SK-N-SH (cell line): ENCODE data around the gene EXOC6. TPM values are rescaled to one million over a fixed set of nuclear protein-coding genes. Genes with fewer than 3 reads are reported as not detected.
"Not testable (repeated sequence)": the region's sequence is repeated elsewhere in the genome, so short reads cannot be mapped to it uniquely, and the experiment has no call there.

Experiments
- CTCF ChIA-PET: fragments of 300-600, 350-600 bp; formaldehyde crosslinking; extraction: SDS; loops from one replicate; lab custom pipeline; 2021; lab: Yijun Ruan, JAX
- POLR2A ChIA-PET: fragments of 350-600 bp; sonication (Branson Sonifier 250); formaldehyde crosslinking; extraction: SDS; loops from one replicate; lab custom pipeline; 2020; ENCODE audit warnings: antibody characterized with exemption, inconsistent platforms; lab: Yijun Ruan, JAX
- DNase-seq: peaks from one replicate; pipeline ENCODE4 v3.0.0; 2012
- H2AFZ ChIP-seq: fragments of 200-600 bp; sonication (generic); 2 replicates; pipeline ENCODE4 v1.8.1; 2016; ENCODE audit warnings: antibody characterized with exemption, mild to moderate bottlenecking, low read depth
- H3F3A ChIP-seq: fragments of 200-600 bp; sonication (generic); replicated peaks from 2 replicates; pipeline ENCODE3; 2016; ENCODE audit warnings: antibody characterized with exemption, mild to moderate bottlenecking; ENCODE audit not compliant: insufficient read depth
- H3K27ac ChIP-seq, 2 experiments: fragments of 200-500 bp in 1 of 2; fragments of 200-600 bp in 1 of 2; sonication (Bioruptor generic) in 1 of 2; sonication (generic), shearing (Covaris generic) in 1 of 2; 2 replicates each; pipeline versions ENCODE4 v1.5.1 to v1.6.1; 2014 to 2016; ENCODE audit warnings: low read depth in 2 of 2, inconsistent platforms in 1 of 2, low read length in 1 of 2, mild to moderate bottlenecking in 1 of 2, mixed read lengths in 1 of 2
- H3K27me3 ChIP-seq: fragments of 200-600 bp; sonication (generic), shearing (Covaris generic); 2 replicates; pipeline ENCODE4 v1.6.1; 2016; ENCODE audit warnings: mixed run types; ENCODE audit not compliant: insufficient read depth
- H3K36me3 ChIP-seq, 2 experiments: fragments of 200-500 bp in 1 of 2; fragments of 200-600 bp in 1 of 2; sonication (Bioruptor generic) in 1 of 2; sonication (generic) in 1 of 2; replicated peaks in 1 of 2; 2 replicates each; pipeline versions ENCODE3 to v1.5.1; 2014 to 2016; ENCODE audit warnings: low read length in 1 of 2, mild to moderate bottlenecking in 1 of 2; ENCODE audit not compliant: insufficient read depth in 2 of 2, control insufficient read depth in 1 of 2
- H3K4me1 ChIP-seq, 2 experiments: fragments of 200-500 bp in 1 of 2; fragments of 200-600 bp in 1 of 2; sonication (Bioruptor generic) in 1 of 2; sonication (generic), shearing (Covaris generic) in 1 of 2; 2 replicates each; pipeline versions ENCODE4 v1.5.1 to v1.6.1; 2014 to 2016; ENCODE audit warnings: low read depth in 1 of 2, low read length in 1 of 2, mixed run types in 1 of 2; ENCODE audit not compliant: insufficient read depth in 2 of 2, control insufficient read depth in 1 of 2
- H3K4me2 ChIP-seq: fragments of 200-600 bp; sonication (generic), shearing (Covaris generic); 2 replicates; pipeline ENCODE4 v1.6.1; 2017; ENCODE audit warnings: mixed run types
- H3K4me3 ChIP-seq, 2 experiments: fragments of 200-500 bp in 1 of 2; fragments of 200-600 bp in 1 of 2; sonication (Bioruptor generic) in 1 of 2; sonication (generic), shearing (Covaris generic) in 1 of 2; 2 replicates each; pipeline versions ENCODE4 v1.5.1 to v1.8.1; 2014 to 2016; ENCODE audit warnings: low read depth in 2 of 2, inconsistent platforms in 1 of 2, low read length in 1 of 2, mild to moderate bottlenecking in 1 of 2, mixed read lengths in 1 of 2, moderate library complexity in 1 of 2
- H3K79me2 ChIP-seq: fragments of 200-600 bp; sonication (generic); 2 replicates; pipeline ENCODE4 v1.8.1; 2017; ENCODE audit warnings: mild to moderate bottlenecking; ENCODE audit not compliant: insufficient read depth
- H3K9ac ChIP-seq: fragments of 200-600 bp; sonication (generic); 2 replicates; pipeline ENCODE4 v1.6.1; 2017; ENCODE audit warnings: mixed run types
- H3K9me2 ChIP-seq: fragments of 200-600 bp; sonication (generic); 2 replicates; pipeline ENCODE4 v1.6.1; 2017; ENCODE audit warnings: mixed run types
- H3K9me3 ChIP-seq: fragments of 200-600 bp; sonication (generic); 2 replicates; pipeline ENCODE4 v1.6.1; 2017; ENCODE audit warnings: mixed run types, mild to moderate bottlenecking, moderate library complexity
- H4K20me1 ChIP-seq: fragments of 200-600 bp; sonication (generic); 2 replicates; pipeline ENCODE4 v1.6.1; 2017; ENCODE audit warnings: mild to moderate bottlenecking, mixed run types; ENCODE audit not compliant: insufficient read depth
- EP300 ChIP-seq, 2 experiments: IDR thresholded peaks; 2 replicates each; pipeline versions ENCODE4 v1.4.0 to v1.6.1; 2012; ENCODE audit warnings: borderline replicate concordance in 1 of 2, low read depth in 1 of 2, low read length in 1 of 2
- FOXJ3 ChIP-seq: sonication (generic); formaldehyde crosslinking; IDR thresholded peaks from 2 replicates; pipeline ENCODE4 v1.5.1; 2020; ENCODE audit warnings: mild to moderate bottlenecking, missing genetic modification reagents
- FOXM1 ChIP-seq: IDR thresholded peaks from 2 replicates; pipeline ENCODE4 v1.4.0; 2012; ENCODE audit warnings: low read depth, mild to moderate bottlenecking
- MXI1 ChIP-seq: IDR thresholded peaks from 2 replicates; pipeline ENCODE4 v1.6.1; 2012; ENCODE audit warnings: mild to moderate bottlenecking, low read depth, low read length, improper control_type of control experiment
- POLR2AphosphoS5 ChIP-seq: IDR thresholded peaks from 2 replicates; pipeline ENCODE4 v1.6.1; 2012; ENCODE audit warnings: low read depth, low read length
- RAD21 ChIP-seq: IDR thresholded peaks from 2 replicates; pipeline ENCODE4 v1.6.1; 2012; ENCODE audit warnings: mild to moderate bottlenecking, low read length
- RCOR1 ChIP-seq: fragments of 150-350 bp; IDR thresholded peaks from 2 replicates; pipeline ENCODE4 v1.6.1; 2017; ENCODE audit warnings: antibody characterized with exemption, low read length
- REST ChIP-seq: IDR thresholded peaks from 2 replicates; pipeline ENCODE4 v1.6.1; 2012; ENCODE audit warnings: mild to moderate bottlenecking, low read depth, low read length, moderate library complexity
- SIN3A ChIP-seq: IDR thresholded peaks from 2 replicates; pipeline ENCODE4 v1.6.1; 2012; ENCODE audit warnings: low read depth, mild to moderate bottlenecking, low read length, moderate library complexity, borderline replicate concordance
- SMC3 ChIP-seq: IDR thresholded peaks from 2 replicates; pipeline ENCODE4 v1.6.1; 2012; ENCODE audit warnings: low read depth, low read length, improper control_type of control experiment
- TAF1 ChIP-seq: IDR thresholded peaks from 2 replicates; pipeline ENCODE4 v1.6.1; 2012; ENCODE audit warnings: low read depth, mild to moderate bottlenecking, low read length, moderate library complexity, borderline replicate concordance
- TCF12 ChIP-seq: IDR thresholded peaks from 2 replicates; pipeline ENCODE4 v1.4.0; 2012
- TEAD4 ChIP-seq: IDR thresholded peaks from 2 replicates; pipeline ENCODE4 v1.4.0; 2012; ENCODE audit warnings: mild to moderate bottlenecking, borderline replicate concordance; ENCODE audit not compliant: insufficient read depth
- USF2 ChIP-seq: fragments of 150-350 bp; IDR thresholded peaks from 2 replicates; pipeline ENCODE4 v1.6.1; 2017; ENCODE audit warnings: antibody characterized with exemption, low read length, low read depth, borderline replicate concordance
- WGBS: methylation state at CpG from one replicate; pipeline ENCODE4 v1.1.6; 2017; ENCODE audit warnings: low lambda C conversion rate; 5-methylcytosine and 5-hydroxymethylcytosine counted together
- polyA plus RNA-seq, 3 experiments: library from polyadenylated mRNA; depleted of rRNA; stranded (reverse); fragments of >200 nt; gene quantifications; 2 replicates each; pipeline ENCODE4 v1.2.3, GENCODE V29; 2012
- TF ChIP-seq, protein P1 (sequence below): IDR thresholded peaks from 2 replicates; pipeline ENCODE4 v1.4.0; 2012; ENCODE audit warnings: low read depth, borderline replicate concordance
- TF ChIP-seq, protein P2 (sequence below): IDR thresholded peaks from 2 replicates; pipeline ENCODE4 v1.4.0; 2012; ENCODE audit warnings: low read depth

Gene EXOC6
- polyA plus RNA-seq, 1 of the 3 experiments (the other 2 are of a cell fraction) = 2.3 TPM

- H3K4me3 ChIP-seq = no peak overlapping the region
- peaks cover 12% of the 10 kb centered on the region for H3F3A ChIP-seq
- no peak overlapping the region for H3K4me2 ChIP-seq
- H3K9me2 ChIP-seq = no peaks in the 10 kb centered on the region
- no peak overlapping the region for H2AFZ ChIP-seq
- DNase-seq = no peak
- H3K79me2 ChIP-seq = no peaks in the 10 kb centered on the region
- H3K27ac ChIP-seq = no peak overlapping the region
- no peak overlapping the region for H3K9ac ChIP-seq
- no peaks in the 10 kb centered on the region for H4K20me1 ChIP-seq
- peaks cover 0 to 12% of the 10 kb centered on the region in 2 experiments; a peak in 2 of 4 replicates for H3K4me1 ChIP-seq
- 73% methylated on average over 2 of the region's 2 CpGs for WGBS
- H3K27me3 ChIP-seq = no peaks in the 10 kb centered on the region
- no peaks in the 10 kb centered on the region for H3K36me3 ChIP-seq
- TF ChIP-seq TCF12 = no peak
- no peak for TF ChIP-seq FOXM1
- TF ChIP-seq EP300 (IDR thresholded peaks at IDR 0.05; ENCODE audit: borderline replicate concordance in 1 of 2, low read depth in 1 of 2, low read length in 1 of 2) = no peak
- TF ChIP-seq USF2 = no peak
- no peak for TF ChIP-seq REST
- no peak for TF ChIP-seq FOXJ3 (CRISPR knock-in tag)
- no peak for TF ChIP-seq MXI1
- TF ChIP-seq RCOR1 = no peak
- TF ChIP-seq SIN3A = no peak
- TF ChIP-seq TEAD4 = no peak
- no peak for TF ChIP-seq POLR2AphosphoS5
- TF ChIP-seq TAF1 = no peak
- TF ChIP-seq SMC3 = no peak
- TF ChIP-seq, protein P1, sequence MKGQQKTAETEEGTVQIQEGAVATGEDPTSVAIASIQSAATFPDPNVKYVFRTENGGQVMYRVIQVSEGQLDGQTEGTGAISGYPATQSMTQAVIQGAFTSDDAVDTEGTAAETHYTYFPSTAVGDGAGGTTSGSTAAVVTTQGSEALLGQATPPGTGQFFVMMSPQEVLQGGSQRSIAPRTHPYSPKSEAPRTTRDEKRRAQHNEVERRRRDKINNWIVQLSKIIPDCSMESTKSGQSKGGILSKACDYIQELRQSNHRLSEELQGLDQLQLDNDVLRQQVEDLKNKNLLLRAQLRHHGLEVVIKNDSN = no peak
- TF ChIP-seq, protein P2, sequence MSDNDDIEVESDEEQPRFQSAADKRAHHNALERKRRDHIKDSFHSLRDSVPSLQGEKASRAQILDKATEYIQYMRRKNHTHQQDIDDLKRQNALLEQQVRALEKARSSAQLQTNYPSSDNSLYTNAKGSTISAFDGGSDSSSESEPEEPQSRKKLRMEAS = no peak
- TF ChIP-seq RAD21 = no peak
- H3K9me3 ChIP-seq = no peaks in the 10 kb centered on the region
- ChIA-PET POLR2A (no interaction called here), CTCF (interaction anchor here (0.6 to 1.9 kb wide), 3 partner anchors 9 to 510 kb away, joined by 3 to 4 read pairs (median 3); no protein-coding TSS in a partner anchor)
Measured at GRCh38 chr10:92972886-92973285, 124.6 kb downstream of the EXOC6 start.

DNA sequence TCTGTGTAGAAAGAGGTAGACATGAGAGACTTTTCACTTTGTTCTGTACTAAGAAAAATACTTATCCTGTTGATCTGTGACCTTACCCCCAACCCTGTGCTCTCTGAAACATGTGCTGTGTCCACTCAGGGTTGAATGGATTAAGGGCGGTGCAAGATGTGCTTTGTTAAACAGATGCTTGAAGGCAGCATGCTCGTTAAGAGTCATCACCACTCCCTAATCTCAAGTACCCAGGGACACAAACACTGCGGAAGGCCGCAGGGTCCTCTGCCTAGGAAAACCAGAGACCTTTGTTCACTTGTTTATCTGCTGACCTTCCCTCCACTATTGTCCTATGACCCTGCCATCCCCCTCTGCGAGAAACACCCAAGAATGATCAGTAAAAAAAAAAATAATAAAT is 128.0 kb downstream of the EXOC6 start:
- H3K9me3 ChIP-seq, H3K9ac ChIP-seq, H3K4me1 ChIP-seq, H3K79me2 ChIP-seq, H3K36me3 ChIP-seq, H2AFZ ChIP-seq, H3K27ac ChIP-seq, H3F3A ChIP-seq, H4K20me1 ChIP-seq, POLR2A ChIA-PET, H3K4me3 ChIP-seq, H3K9me2 ChIP-seq, DNase-seq, H3K27me3 ChIP-seq, H3K4me2 ChIP-seq: not testable (repeated sequence)
- 90% methylated on average over 1 of the region's 5 CpGs for WGBS
- CTCF ChIA-PET = interaction anchor here (1.0 kb wide), 1 partner anchor 882 kb away, joined by 3 read pairs; no protein-coding TSS in a partner anchor
